Fibroblast of lung (primary cell): ENCODE data around the gene HBA1. TPM values are rescaled to one million over a fixed set of nuclear protein-coding genes. Genes with fewer than 3 reads are reported as not detected.

Experiments used
- DNase-seq, 2 donors: peaks; one replicate each; pipeline versions ENCODE4 v3.0.0 to v3.0.0-alpha.2; 2010; ENCODE audit warnings: low read depth in 2 of 2
- H2AFZ ChIP-seq: 2 replicates; pipeline ENCODE4 v1.5.1; 2012; ENCODE audit warnings: low read length, control low read depth, inconsistent platforms
- H3K27ac ChIP-seq: 2 replicates; pipeline ENCODE4 v1.5.1; 2011; ENCODE audit warnings: low read length, control low read depth; ENCODE audit not compliant: insufficient read depth
- H3K27me3 ChIP-seq: 2 replicates; pipeline ENCODE4 v1.5.1; 2011; ENCODE audit warnings: mild to moderate bottlenecking, low read length; ENCODE audit not compliant: control insufficient read depth, insufficient read depth
- H3K36me3 ChIP-seq: 2 replicates; pipeline ENCODE4 v1.5.1; 2011; ENCODE audit warnings: low read length; ENCODE audit not compliant: control insufficient read depth, insufficient read depth
- H3K4me1 ChIP-seq: 2 replicates; pipeline ENCODE4 v1.5.1; 2011; ENCODE audit warnings: low read length; ENCODE audit not compliant: control insufficient read depth, insufficient read depth; ENCODE audit errors: extremely low read depth
- H3K4me2 ChIP-seq: 2 replicates; pipeline ENCODE4 v1.5.1; 2011; ENCODE audit warnings: low read length, control low read depth; ENCODE audit not compliant: insufficient read depth; ENCODE audit errors: extremely low read depth
- H3K4me3 ChIP-seq, 4 experiments: fragments of 200-600 bp in 1 of 4; sonication (generic) in 1 of 4; replicated peaks in 1 of 4; 2 replicates each; pipeline ENCODE4 v1.5.1; 2011 to 2016; ENCODE audit warnings: low read length in 4 of 4, low read depth in 3 of 4, mild to moderate bottlenecking in 3 of 4, control low read depth in 2 of 4, inconsistent platforms in 1 of 4, mixed read lengths in 1 of 4; ENCODE audit not compliant: insufficient read depth in 1 of 4; ENCODE audit errors: control extremely low read depth in 1 of 4
- H3K79me2 ChIP-seq: 2 replicates; pipeline ENCODE4 v1.5.1; 2012; ENCODE audit warnings: mild to moderate bottlenecking, low read length, inconsistent platforms; ENCODE audit not compliant: control insufficient read depth, insufficient read depth
- H3K9ac ChIP-seq: 2 replicates; pipeline ENCODE4 v1.5.1; 2011; ENCODE audit warnings: mild to moderate bottlenecking, low read length, control low read depth; ENCODE audit not compliant: insufficient read depth
- H3K9me3 ChIP-seq: 2 replicates; pipeline ENCODE4 v1.5.1; 2012; ENCODE audit warnings: low read depth, low read length; ENCODE audit not compliant: control insufficient read depth, insufficient read depth
- H4K20me1 ChIP-seq: 2 replicates; pipeline ENCODE4 v1.5.1; 2011; ENCODE audit warnings: low read length; ENCODE audit not compliant: control insufficient read depth, insufficient read depth; ENCODE audit errors: extremely low read depth
- CTCF ChIP-seq, 2 donors: IDR thresholded peaks in 1 of 2; conservative IDR thresholded peaks in 1 of 2; 1 replicate in 1 of 2; 2 replicates in 1 of 2; pipeline ENCODE4 v1.5.1; 2011 to 2012; ENCODE audit warnings: low read length in 2 of 2, control low read depth in 1 of 2, inconsistent platforms in 1 of 2, low read depth in 1 of 2, mild to moderate bottlenecking in 1 of 2
- EZH2 ChIP-seq: IDR thresholded peaks from 2 replicates; pipeline ENCODE4 v1.5.1; 2012; ENCODE audit warnings: low read length, control low read depth, mild to moderate bottlenecking; ENCODE audit errors: missing control alignments
- polyA plus RNA-seq, 2 donors: library from polyadenylated mRNA; depleted of rRNA in 1 of 2; stranded (reverse) in 1 of 2; unstranded in 1 of 2; fragments of >200 nt; gene quantifications; 2 replicates each; pipeline ENCODE4 v1.2.1, GENCODE V29; 2011 to 2012; ENCODE audit warnings: missing spikeins in 1 of 2
- total RNA-seq: library from RNA; depleted of rRNA; stranded (reverse); fragments of >200 nt; gene quantifications from 2 replicates; pipeline ENCODE4 v1.2.1, GENCODE V29; 2014

Gene HBA1
- total and polyA plus RNA-seq, 2 donors (not counting 1 experiment from before 2014, with no cell fraction given): 0.69 TPM; not detected in 1

GRCh38 chr16:143456-143855 is 33.0 kb upstream of the HBA1 start:
- peak in 1 of 2 donors; percentile 24 for DNase-seq
- no peaks in the 10 kb centered on the region for H3K27me3 ChIP-seq
- no peak overlapping the region for H3K27ac ChIP-seq
- no peaks in the 10 kb centered on the region for H3K4me1 ChIP-seq
- no peaks in the 10 kb centered on the region for H4K20me1 ChIP-seq
- no peaks in the 10 kb centered on the region for H3K36me3 ChIP-seq
- no peak overlapping the region for H3K4me3 ChIP-seq
- no peak overlapping the region for H3K4me2 ChIP-seq
- H3K9ac ChIP-seq: no peak overlapping the region
- no peak overlapping the region for H2AFZ ChIP-seq
- H3K79me2 ChIP-seq: no peaks in the 10 kb centered on the region
- TF ChIP-seq CTCF (conservative IDR thresholded peaks at IDR 0.05 in 1 of 2, IDR thresholded peaks at IDR 0.05 in 1 of 2; ENCODE audit: low read depth in 1 of 2, low read length in 2 of 2) (no peak), EZH2 (no peak)
- no peaks in the 10 kb centered on the region for H3K9me3 ChIP-seq

GRCh38 chr16:144797-145252 is 31.7 kb upstream of the HBA1 start:
- Histone ChIP-seq H2AFZ (no peak overlapping the region), H3K36me3 (no peaks in the 10 kb centered on the region), H4K20me1 (no peaks in the 10 kb centered on the region), H3K27me3 (peaks cover 5% of the 10 kb centered on the region), H3K4me2 (no peak overlapping the region), H3K27ac (no peak overlapping the region), H3K79me2 (no peaks in the 10 kb centered on the region), H3K4me1 (no peaks in the 10 kb centered on the region), H3K9ac (no peak overlapping the region), H3K4me3 (no peak overlapping the region), H3K9me3 (no peaks in the 10 kb centered on the region)
- no peak for DNase-seq
- no peak for TF ChIP-seq EZH2
- no peak for TF ChIP-seq CTCF (conservative IDR thresholded peaks at IDR 0.05 in 1 of 2, IDR thresholded peaks at IDR 0.05 in 1 of 2; ENCODE audit: low read depth in 1 of 2, low read length in 2 of 2)

DNA sequence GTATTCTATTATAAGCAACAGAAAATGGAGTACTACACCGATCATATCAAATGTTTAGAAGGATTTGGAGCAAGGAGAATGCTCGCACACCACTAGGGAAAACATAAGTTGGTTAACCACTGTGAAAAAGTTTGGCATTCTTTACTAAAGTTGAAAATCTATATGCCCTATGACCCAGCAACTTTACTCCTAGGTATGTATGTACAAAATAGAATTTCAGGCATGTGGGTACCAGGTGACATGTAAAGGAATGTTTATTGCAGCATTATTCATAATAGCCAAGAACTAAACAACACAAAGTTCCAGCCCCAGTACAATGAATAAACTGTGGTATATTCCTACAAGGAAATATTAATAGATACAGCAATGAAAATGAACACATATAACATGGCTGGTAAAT is 29.8 kb upstream of the HBA1 start:
- no peak for DNase-seq
- Histone ChIP-seq H3K79me2 (no peaks in the 10 kb centered on the region), H3K4me2 (no peak overlapping the region), H3K9me3 (no peaks in the 10 kb centered on the region), H3K4me1 (no peaks in the 10 kb centered on the region), H3K27ac (no peak overlapping the region), H3K4me3 (no peak overlapping the region), H3K27me3 (peaks cover 5% of the 10 kb centered on the region), H2AFZ (no peak overlapping the region), H3K9ac (no peak overlapping the region), H4K20me1 (no peaks in the 10 kb centered on the region), H3K36me3 (no peaks in the 10 kb centered on the region)
- TF ChIP-seq EZH2 (no peak), CTCF (conservative IDR thresholded peaks at IDR 0.05 in 1 of 2, IDR thresholded peaks at IDR 0.05 in 1 of 2; ENCODE audit: low read depth in 1 of 2, low read length in 2 of 2) (no peak)
